ENCODE measurements around the gene CYP2C19.

CYP2C19 gene

GRCh38 chr10:94762393-94762792, at the start of gene CYP2C19:
TSS of gene CYP2C19 (plus strand) at chr10:94762681. CDS start at chr10:94762706, 25 bp downstream.
- no peak for TF ChIP-seq CTCF (IDR thresholded peaks at IDR 0.05)

- no peak for TF ChIP-seq CTCF (IDR thresholded peaks at IDR 0.05)
Measured at GRCh38 chr10:94725871-94726270, 36.6 kb upstream of the CYP2C19 start.

DNA sequence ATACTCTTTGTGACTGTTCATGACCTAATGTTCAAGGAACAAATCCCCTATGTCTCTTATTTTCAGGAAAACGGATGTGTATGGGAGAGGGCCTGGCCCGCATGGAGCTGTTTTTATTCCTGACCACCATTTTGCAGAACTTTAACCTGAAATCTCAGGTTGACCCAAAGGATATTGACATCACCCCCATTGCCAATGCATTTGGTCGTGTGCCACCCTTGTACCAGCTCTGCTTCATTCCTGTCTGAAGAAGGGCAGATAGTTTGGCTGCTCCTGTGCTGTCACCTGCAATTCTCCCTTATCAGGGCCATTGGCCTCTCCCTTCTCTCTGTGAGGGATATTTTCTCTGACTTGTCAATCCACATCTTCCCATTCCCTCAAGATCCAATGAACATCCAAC, 27.3 kb upstream of the CYP2C19 start:
- no peak for TF ChIP-seq CTCF (IDR thresholded peaks at IDR 0.05)

GRCh38 chr10:94738588-94738987, 23.9 kb upstream of the CYP2C19 start:
- TF ChIP-seq CTCF (IDR thresholded peaks at IDR 0.05) = no peak

GRCh38 chr10:94747137-94747536, 15.3 kb upstream of the CYP2C19 start:
- TF ChIP-seq CTCF (IDR thresholded peaks at IDR 0.05) = no peak

DNA sequence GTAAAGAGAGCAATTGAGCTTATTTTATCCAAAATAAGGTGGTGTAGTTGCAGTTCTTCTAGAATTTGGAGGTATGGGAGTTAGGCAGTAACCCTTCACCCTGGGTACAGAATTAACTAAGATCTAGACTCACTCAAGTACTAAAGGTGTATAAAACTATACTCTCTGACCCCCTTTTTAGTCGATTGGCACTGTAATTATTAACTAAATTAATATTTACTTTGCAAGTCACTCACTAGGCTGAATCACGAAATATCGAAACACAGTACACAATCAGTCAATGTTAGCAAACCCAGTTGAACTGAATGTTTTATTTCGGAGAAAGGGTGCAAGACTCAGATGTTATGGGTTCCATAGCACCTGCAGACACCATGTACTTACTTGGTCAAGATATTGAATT, 14.6 kb upstream of the CYP2C19 start:
- TF ChIP-seq CTCF (IDR thresholded peaks at IDR 0.05) = no peak

DNA sequence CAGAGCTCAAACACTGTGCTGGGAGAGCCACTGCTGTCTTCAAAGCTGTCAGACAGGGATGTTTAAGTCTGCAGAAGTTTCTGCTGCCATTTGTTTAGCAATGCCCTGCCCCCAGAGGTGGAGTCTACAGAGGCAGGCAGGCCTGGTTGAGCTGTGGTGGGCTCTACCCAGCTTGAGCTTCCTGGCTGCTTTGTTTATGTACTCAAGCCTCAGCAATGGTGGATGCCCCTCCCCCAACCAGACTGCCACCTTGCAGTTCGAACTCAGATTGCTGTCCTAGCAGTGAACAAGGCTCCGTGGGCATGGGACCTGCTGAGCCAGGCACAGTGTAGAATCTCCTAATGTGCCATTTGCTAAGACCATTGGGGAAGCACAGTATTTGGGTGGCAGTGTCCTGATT, 4.6 kb upstream of the CYP2C19 start:
- no peak for TF ChIP-seq CTCF (IDR thresholded peaks at IDR 0.05)

- no peak for TF ChIP-seq CTCF (IDR thresholded peaks at IDR 0.05)
Measured at GRCh38 chr10:94760586-94761178, 1.8 kb upstream of the CYP2C19 start.

Measured in LNCAP (cell line).